Activated T-cell treated with anti-CD3 and anti-CD28 coated beads, Interleukin-2, amount 50 U/mL, for 48 hours (primary cell): Measurements from ENCODE around the gene SLC18A3.

Experiments
- DNase-seq, 2 experiments: peaks; one replicate each; pipeline ENCODE4 v3.0.0-alpha.2; 2020

SLC18A3 gene

DNA sequence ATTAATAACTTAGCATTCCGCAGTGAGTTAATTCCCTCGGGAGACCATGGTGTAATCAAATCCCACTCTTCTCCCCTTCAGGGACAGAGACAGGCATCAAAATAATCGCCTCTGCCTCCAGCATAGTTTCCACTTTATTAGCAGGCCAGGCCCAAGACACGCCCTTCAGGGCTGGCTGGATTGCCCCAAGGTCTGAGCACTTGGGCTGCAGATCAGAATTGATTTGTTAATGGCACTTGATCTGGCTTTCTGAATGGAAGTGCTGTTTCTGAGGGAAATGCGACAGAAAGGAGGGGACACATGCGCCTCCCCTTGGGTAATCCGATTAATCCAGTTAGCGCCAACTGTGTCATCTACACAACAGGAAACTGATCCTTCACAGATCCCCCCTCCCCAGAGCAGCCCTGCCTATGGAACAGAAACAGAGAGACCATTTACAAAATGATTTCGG lies 19.3 kb downstream of the SLC18A3 start:
- DNase-seq = no peak

GRCh38 chr10:49631975-49632374 lies 21.9 kb downstream of the SLC18A3 start:
- DNase-seq = no peak

DNA sequence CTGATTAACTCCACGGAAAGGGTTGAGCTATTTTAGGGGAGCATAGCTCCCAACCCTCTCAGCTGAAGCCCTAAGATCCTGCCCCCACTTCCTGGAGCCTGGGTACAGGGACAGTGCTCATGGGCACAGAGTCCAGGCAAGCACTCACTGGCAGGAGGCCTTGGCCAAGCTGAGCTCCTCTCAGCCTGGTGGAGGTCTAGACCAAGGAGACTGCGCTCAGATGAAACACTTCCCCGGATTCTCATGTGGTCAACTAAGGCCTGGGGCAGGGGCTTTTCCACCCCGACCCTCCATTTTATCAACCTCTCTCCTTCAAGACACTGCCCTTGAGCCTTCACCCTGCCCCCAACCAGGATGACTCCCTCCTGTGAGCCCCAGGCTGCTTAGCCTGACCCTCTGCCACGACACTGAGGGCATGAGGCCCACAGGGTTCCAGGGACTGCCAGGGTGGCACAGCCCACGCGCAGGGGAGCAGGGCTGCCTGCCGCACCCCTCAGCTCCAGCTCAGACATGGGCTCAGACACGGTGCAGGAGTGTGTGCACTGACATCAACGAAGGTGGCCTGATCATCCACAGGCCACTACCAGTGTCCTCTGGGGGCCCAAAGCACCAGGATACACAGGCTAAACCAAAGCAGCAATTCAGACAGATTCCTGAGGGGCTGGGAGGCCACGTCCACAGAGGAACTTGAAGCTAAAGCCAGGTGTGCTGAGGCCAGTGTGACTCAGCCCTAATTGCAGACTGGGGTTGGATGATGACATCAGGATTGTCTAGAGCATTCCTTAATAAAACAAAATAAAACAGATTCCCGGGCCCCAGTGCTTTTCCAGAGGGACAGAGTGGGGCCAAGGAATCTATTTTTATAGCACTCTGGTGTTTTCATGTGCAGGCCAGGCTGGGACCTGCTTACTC lies 22.6 kb downstream of the SLC18A3 start:
- no peak for DNase-seq

- DNase-seq = no peak
These were observed 23.4 kb downstream of the SLC18A3 start for GRCh38 chr10:49633327-49634068.

GRCh38 chr10:49634069-49634660 lies 24.1 kb downstream of the SLC18A3 start:
- DNase-seq = no peak

DNA sequence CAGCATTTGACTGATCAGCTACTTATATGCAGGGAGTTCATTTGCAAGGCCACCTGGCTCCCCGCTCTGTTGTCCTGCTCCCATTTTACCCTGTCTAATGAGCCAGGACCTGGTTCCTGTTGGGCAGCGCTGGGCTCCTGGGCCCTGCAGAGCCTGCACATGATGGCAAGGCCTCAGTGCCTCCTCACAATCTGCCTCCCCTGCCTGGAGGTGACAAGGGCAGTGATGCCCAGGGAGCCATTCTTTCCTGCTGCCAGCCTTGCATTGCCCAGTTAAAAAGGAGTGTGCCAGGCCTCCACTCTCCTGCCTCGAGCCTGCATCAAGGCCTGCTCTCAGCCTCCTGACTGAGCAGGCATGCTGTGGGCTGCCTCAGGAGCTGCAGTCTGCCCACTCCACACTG lies 32.2 kb downstream of the SLC18A3 start:
- DNase-seq = no peak

DNA sequence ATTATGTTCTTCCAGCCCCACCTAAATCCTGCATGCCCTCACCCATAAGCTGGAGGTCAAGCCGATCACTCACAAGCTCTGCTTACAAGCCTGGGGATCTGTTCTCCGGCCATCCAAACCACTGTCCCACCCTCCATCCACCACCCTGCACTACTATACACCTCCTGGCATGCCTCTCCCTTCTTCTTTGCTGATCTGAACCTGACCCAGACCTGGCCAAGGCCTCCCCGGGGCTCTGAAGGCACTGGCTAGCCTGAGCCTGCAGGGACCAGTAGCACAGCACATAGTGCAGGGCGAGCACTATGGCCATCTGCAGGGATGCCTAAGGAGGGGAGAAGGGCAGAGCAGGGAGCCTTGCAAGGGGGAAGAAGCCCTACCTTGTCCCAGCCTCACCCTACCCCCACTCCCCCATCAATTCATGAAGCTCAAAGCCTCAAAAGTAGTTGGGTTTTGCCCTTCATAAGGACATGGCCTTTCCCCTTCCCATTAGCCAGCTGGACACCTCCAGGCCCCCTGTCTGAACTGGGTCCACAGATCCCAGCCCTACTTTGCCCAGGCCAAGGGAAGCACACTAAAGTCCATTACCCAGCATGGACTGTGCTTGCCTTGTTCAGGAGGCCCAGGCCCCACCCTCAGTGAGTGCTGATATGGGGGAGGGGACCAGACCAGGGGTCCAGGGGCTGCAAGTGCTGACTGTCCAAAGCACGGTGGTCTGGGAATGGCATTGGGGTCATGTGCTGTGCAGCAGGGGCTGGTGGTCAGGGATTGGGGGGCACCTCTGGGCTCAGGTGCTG lies 33.3 kb downstream of the SLC18A3 start:
- no peak for DNase-seq

GRCh38 chr10:49644035-49644646 lies 34.0 kb downstream of the SLC18A3 start:
- DNase-seq = no peak

DNA sequence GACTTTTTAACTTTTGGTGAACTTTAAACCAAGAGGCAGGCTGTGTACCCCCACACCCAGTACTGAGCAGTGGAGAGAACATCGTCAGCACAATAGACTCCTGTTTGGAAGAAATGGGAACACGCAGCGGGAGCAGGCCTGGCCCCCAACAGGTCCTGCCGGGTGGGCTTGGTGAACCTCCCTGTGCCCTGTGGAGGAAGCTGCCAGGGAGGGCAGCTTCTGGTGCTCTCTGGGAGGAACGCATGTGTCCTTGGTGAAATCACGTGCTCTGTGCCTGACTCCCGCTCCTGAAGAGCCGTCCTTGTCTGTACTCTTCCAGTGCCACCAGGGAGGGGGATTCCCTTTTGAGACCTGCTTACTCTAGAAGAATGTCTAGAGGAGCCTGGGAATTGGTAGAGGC lies 35.3 kb downstream of the SLC18A3 start:
- DNase-seq = no peak

DNA sequence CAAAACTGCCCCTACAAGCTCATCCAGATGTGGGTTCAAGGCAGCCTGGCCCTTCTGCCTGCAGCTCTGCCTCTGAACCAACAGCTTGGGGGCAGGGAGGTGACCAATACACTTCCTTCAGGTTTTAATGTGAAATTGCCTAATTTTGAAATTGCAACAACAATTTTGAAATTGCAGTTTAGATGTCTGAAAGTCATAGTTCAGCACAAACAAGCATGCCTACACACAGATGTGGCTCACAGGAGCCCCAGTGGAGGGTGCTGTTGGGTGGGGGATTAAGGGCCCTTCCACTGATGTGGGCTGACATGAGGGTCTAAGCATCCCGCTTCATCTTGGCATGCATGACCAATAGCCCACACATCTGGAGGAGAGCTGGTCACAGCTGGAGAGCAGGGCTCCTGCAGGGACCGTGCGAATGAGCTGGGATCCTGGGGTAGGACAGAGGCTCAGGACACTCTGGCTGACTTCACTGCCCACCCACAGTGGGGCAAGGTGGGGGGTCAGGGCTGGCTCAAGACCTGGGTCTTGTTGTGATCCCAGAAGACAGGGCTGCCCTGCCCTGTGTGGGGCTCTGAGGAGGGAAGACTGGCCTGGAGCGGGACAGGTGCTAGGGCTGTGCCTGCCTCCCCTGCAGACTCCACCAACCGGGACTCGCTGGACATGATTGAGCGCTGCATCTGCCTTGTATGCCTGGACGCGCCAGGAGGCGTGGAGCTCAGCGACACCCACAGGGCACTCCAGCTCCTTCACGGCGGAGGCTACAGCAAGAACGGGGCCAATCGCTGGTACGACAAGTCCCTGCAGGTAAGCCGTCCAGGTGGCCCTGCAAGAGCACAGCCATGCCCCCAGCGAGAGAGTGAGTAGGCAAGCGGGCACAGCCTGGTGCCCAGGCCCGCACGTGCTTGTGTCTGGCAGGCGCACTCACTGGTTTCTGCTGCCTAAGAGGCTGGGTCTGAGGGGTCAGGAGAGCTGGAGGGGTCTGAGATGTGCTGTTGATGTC lies 36.1 kb downstream of the SLC18A3 start:
- no peak for DNase-seq

DNA sequence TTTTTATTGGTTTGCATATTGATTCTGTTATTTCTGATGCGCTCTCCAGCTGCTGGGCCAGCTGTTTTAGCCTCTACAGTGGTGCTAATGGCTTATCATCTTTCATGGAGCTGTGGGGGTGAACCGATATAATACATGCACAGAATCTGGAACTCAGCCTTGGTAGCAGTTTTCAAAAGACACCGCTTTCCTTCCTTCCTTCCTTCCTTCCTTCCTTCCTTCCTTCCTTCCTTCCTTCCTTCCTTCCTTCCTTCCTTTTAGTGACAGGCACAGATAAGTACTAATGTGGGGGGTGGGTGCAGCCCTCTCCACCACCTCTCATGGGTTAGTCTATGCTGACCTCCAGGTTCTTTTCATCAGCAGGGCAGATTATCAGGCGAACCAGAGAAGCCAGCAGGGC lies 37.4 kb downstream of the SLC18A3 start:
- no peak for DNase-seq

- no peak for DNase-seq
These were observed 38.1 kb downstream of the SLC18A3 start for GRCh38 chr10:49647985-49648795.

- peak; percentile 37 to 54 for DNase-seq
These were observed 39.2 kb downstream of the SLC18A3 start for GRCh38 chr10:49649294-49649693.

- no peak for DNase-seq
These were observed 40.0 kb downstream of the SLC18A3 start for GRCh38 chr10:49649936-49650723.

DNA sequence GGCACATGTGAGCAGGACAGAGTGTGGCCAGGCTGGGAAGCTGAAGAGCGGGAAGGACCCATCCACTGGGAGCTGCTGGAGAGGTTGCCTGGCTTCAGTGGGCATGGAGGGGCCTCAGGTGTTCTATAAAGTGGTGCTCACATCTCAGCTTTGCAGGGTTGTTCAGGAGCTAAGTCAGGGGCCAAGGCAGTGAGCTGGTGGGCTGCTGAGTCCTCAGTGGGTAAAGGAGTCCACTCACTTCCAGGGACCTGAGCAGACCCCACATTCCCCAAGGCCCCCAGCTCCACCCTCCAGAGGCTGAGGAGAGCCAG lies 40.6 kb downstream of the SLC18A3 start:
- DNase-seq = no peak

DNA sequence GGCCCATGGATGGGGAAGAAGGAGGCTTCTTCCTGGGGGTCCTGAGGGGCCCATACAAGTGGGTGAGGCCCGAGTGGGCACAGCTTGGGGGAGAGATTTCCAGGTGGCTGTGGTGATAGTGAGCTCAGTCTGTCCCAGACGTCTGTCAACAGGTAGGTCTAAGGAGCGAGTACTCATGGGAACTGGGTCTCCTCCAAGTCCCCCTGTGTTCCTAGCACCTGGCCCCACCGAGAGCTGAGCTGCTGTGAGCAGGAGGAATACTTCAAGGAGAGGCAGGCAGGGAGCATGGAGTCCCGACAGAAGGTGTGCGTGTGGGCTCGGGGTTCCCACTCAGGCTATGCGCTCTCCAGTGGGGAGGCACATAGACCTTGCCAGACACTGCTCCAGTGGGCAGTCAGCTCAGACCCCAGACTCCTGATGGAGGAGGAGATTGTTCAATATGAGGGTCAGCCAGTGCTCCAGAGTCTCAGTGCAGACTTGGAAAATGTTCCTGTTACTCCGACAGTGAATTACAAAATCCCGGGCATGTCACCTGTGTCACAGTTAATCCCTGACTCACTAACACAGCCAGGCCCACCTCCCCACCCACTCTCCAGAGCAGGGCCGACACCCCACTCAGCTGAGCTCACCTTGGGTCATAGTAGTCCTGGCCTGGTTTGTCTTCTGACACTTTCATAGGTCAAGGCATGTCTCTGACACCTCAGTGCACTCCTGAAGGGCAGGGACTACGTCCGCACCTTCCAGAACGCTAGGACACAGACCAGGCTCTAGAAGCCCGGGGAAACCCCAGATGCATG lies 41.1 kb downstream of the SLC18A3 start:
- no peak for DNase-seq

DNA sequence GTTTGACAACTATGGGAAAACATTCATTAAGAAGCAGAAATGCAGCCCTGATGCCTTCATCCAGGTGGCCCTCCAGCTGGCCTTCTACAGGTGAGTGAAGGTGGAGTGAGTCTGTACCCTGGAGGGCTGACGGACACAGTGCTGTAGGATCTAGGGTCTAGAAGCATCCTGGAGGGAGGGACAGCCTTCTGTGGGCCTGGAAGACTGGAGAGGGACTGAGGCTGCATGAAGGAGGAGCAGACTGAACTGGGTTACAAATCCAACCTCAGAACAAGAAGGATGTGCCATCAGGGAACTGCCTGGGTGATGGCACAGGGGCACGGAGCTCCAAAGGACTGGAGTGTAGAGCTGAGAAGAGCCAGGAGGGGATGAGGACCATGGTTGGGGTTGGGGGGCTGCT lies 41.8 kb downstream of the SLC18A3 start:
- no peak for DNase-seq

DNA sequence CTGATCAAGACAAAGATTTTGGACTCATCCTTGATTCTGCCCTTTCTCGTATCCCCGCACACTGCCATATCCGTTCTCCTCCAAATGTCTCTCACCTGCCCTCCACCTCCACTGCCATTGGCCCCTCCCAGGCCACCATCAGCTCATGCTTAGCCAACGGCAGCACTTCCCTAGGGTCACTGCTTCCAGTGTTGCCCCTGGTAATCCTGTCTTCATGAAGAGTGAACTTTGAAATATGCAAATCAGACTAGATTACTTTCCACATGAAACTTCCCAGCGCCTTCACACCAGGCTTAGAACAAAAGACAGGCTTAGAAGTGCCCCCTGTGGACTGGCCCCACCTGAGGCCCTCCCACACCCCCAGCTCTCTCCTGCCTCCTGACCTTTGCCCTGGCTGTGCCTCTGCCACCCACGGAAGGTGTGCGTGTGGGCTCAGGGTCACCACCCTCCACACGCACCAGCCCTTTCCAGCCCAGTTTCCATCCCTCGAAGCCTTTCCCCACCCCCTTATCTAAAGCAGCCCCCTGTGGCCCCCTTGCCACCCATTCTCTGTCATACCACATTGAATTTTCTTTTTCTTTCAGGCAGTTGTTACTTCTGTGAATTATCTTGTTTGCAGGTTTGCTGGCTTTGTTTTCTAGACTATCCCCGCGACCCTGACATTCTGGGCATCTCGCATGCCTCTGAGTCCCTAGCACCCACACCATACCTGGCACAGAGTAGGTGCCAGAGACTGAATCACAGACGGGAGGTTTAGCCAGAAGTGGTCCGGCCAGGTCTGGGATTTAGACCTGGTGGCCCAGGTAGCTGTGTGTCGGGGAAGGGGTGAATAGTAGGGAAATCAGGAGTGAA lies 42.5 kb downstream of the SLC18A3 start:
- DNase-seq = no peak
